ENCODE data around the gene FAM114A1. TPM values are rescaled to one million over a fixed set of nuclear protein-coding genes. Genes with fewer than 3 reads are reported as not detected.

The FAM114A1 gene
- total RNA-seq, 1 experiment from 2014 or later = 156 TPM

Other genes with a start within 250 kb of the FAM114A1 start
- 5.7 and 11.4 TPM in 2 replicates for gene KLF3, start 203.6 kb upstream of the FAM114A1 start, total RNA-seq (2014; rRNA removed; shearing (Covaris generic))
- gene TLR10, start 84.8 kb upstream of the FAM114A1 start, total RNA-seq (2014; rRNA removed; shearing (Covaris generic)) = not detected in 2 replicates
- 3.2 and 5.5 TPM in 2 replicates for gene TLR1, start 63.0 kb upstream of the FAM114A1 start, total RNA-seq (2014; rRNA removed; shearing (Covaris generic))
- gene TLR6, start 11.0 kb upstream of the FAM114A1 start, total RNA-seq (2014; rRNA removed; shearing (Covaris generic)) = 2.3 and 2.8 TPM in 2 replicates
- 0.37 and 3.9 TPM in 2 replicates for gene TMEM156, start 164.6 kb downstream of the FAM114A1 start, total RNA-seq (2014; rRNA removed; shearing (Covaris generic))
- 28.4 and 38.1 TPM in 2 replicates for gene KLHL5, start 194.4 kb downstream of the FAM114A1 start, total RNA-seq (2014; rRNA removed; shearing (Covaris generic))